Measurements from ENCODE around the gene BBS5. TPM values are rescaled to one million over a fixed set of nuclear protein-coding genes. Genes with fewer than 3 reads are reported as not detected.

Gene BBS5
- total RNA-seq, 1 donor from 2014 or later = 6.0 TPM

- no peak for TF ChIP-seq CTCF (IDR thresholded peaks at IDR 0.05)
- H3K36me3 ChIP-seq = no peaks in the 10 kb centered on the region
- DNase-seq = no peak
- H3K27ac ChIP-seq = no peak overlapping the region
- no peak overlapping the region for H3K4me3 ChIP-seq
- no peak for ATAC-seq
- intact Hi-C loops (cut with DNase I) = no loop called here
- H3K27me3 ChIP-seq = no peaks in the 10 kb centered on the region
- no peaks in the 10 kb centered on the region for H3K9me3 ChIP-seq
- H3K4me1 ChIP-seq = no peaks in the 10 kb centered on the region
Observed at GRCh38 chr2:169491378-169491777, 12.1 kb downstream of the BBS5 start.

- TF ChIP-seq CTCF (IDR thresholded peaks at IDR 0.05) = no peak
- Histone ChIP-seq H3K4me3 (no peak overlapping the region), H3K9me3 (no peaks in the 10 kb centered on the region), H3K27me3 (no peaks in the 10 kb centered on the region), H3K4me1 (no peaks in the 10 kb centered on the region), H3K36me3 (no peaks in the 10 kb centered on the region), H3K27ac (no peak overlapping the region)
- intact Hi-C loops (cut with DNase I) = no loop called here
- DNase-seq (no peak), ATAC-seq (no peak)
Observed at GRCh38 chr2:169493360-169493759, 14.1 kb downstream of the BBS5 start.

- no peak for TF ChIP-seq CTCF (IDR thresholded peaks at IDR 0.05)
- H3K9me3 ChIP-seq = no peaks in the 10 kb centered on the region
- H3K27ac ChIP-seq = no peak overlapping the region
- intact Hi-C loops (cut with DNase I) = no loop called here
- DNase-seq (no peak), ATAC-seq (no peak)
- peaks cover 9% of the 10 kb centered on the region for H3K36me3 ChIP-seq
- no peaks in the 10 kb centered on the region for H3K27me3 ChIP-seq
- H3K4me1 ChIP-seq = no peaks in the 10 kb centered on the region
- H3K4me3 ChIP-seq = no peak overlapping the region
Observed at GRCh38 chr2:169495310-169495928, 16.1 kb downstream of the BBS5 start.

GRCh38 chr2:169504651-169505050, 25.4 kb downstream of the BBS5 start:
- H3K27me3 ChIP-seq = no peaks in the 10 kb centered on the region
- no peak for DNase-seq
- H3K4me1 ChIP-seq = peaks cover 2% of the 10 kb centered on the region
- peaks cover 6% of the 10 kb centered on the region for H3K36me3 ChIP-seq
- intact Hi-C loops (cut with DNase I) = no loop called here
- no peak for ATAC-seq
- H3K27ac ChIP-seq = no peak overlapping the region
- no peaks in the 10 kb centered on the region for H3K9me3 ChIP-seq
- TF ChIP-seq CTCF (IDR thresholded peaks at IDR 0.05) = no peak
- no peak overlapping the region for H3K4me3 ChIP-seq

GRCh38 chr2:169507698-169508097, 28.4 kb downstream of the BBS5 start:
- no peaks in the 10 kb centered on the region for H3K27me3 ChIP-seq
- ATAC-seq (no peak), DNase-seq (no peak)
- H3K9me3 ChIP-seq = no peaks in the 10 kb centered on the region
- H3K4me3 ChIP-seq = no peak overlapping the region
- intact Hi-C loops (cut with DNase I) = no loop called here
- H3K4me1 ChIP-seq = peaks cover 4% of the 10 kb centered on the region
- TF ChIP-seq CTCF (IDR thresholded peaks at IDR 0.05) = no peak
- no peak overlapping the region for H3K27ac ChIP-seq
- H3K36me3 ChIP-seq = no peaks in the 10 kb centered on the region
